PC-3 (cell line): ENCODE measurements around the gene ZMAT1. TPM values are rescaled to one million over a fixed set of nuclear protein-coding genes. Genes with fewer than 3 reads are reported as not detected.
"Not testable (repeated sequence)": the region's sequence is repeated elsewhere in the genome, so short reads cannot be mapped to it uniquely, and the experiment has no call there.

Experiments used
- ATAC-seq: fragments of 200-7000 bp; cut with Tn5 transposase; 2 replicates; pipeline ENCODE4 v1.9.1; 2020; ENCODE audit warnings: mild to moderate bottlenecking, moderate library complexity
- Bru-seq: library from RNA; stranded (reverse); fragments of 400-500 nt; gene quantifications from one replicate; lab custom pipeline; 2021; lab: Mats Ljungman, UMichigan
- BruChase-seq, 2 experiments: library from RNA; stranded (reverse); fragments of 400-500 nt; gene quantifications; one replicate each; lab custom pipeline; 2021; lab: Mats Ljungman, UMichigan
- BruUV-seq: library from RNA; stranded (reverse); fragments of 400-500 nt; replicated peaks from 2 replicates; lab custom pipeline; 2021; lab: Mats Ljungman, UMichigan
- CTCF ChIA-PET: fragments of 300-600 bp; sonication (Branson Sonifier 250); formaldehyde crosslinking; loops from one replicate; lab custom pipeline; 2022; ENCODE audit warnings: antibody characterized with exemption; lab: Charles Lee
- POLR2A ChIA-PET: fragments of 300-600 bp; sonication (Branson Sonifier 250); formaldehyde crosslinking; loops from one replicate; lab custom pipeline; 2022; ENCODE audit warnings: antibody characterized with exemption; ENCODE audit not compliant: unreplicated experiment; lab: Charles Lee
- DNase-seq: peaks from one replicate; pipeline ENCODE4 v3.0.0-alpha.2; 2015
- H2AFZ ChIP-seq: fragments of 300-600 bp; sonication (generic); 2 replicates; pipeline ENCODE4 v1.6.0; 2016; ENCODE audit warnings: antibody characterized with exemption, low read length
- H3F3A ChIP-seq: fragments of 300-600 bp; sonication (generic); one replicate; pipeline ENCODE4 v1.6.0; 2017; ENCODE audit warnings: antibody characterized with exemption, low read length, control low read depth, mild to moderate bottlenecking; ENCODE audit not compliant: unreplicated experiment
- H3K27ac ChIP-seq: fragments of 300-600 bp; sonication (generic); 2 replicates; pipeline ENCODE4 v1.5.1; 2016; ENCODE audit warnings: mild to moderate bottlenecking, low read length
- H3K27me3 ChIP-seq: fragments of 300-600 bp; sonication (generic); 2 replicates; pipeline ENCODE4 v1.6.1; 2016; ENCODE audit warnings: low read length, mixed read lengths
- H3K36me3 ChIP-seq: fragments of 300-600 bp; sonication (generic); 2 replicates; pipeline ENCODE4 v1.6.1; 2016; ENCODE audit warnings: low read depth, mixed run types, low read length, mixed read lengths
- H3K4me1 ChIP-seq: fragments of 300-600 bp; sonication (generic); 2 replicates; pipeline ENCODE4 v1.5.1; 2016; ENCODE audit warnings: low read length; ENCODE audit not compliant: insufficient read depth
- H3K4me2 ChIP-seq: fragments of 300-600 bp; sonication (generic); 2 replicates; pipeline ENCODE4 v1.6.0; 2016; ENCODE audit warnings: low read length
- H3K4me3 ChIP-seq: fragments of 300-600 bp; sonication (generic); 2 replicates; pipeline ENCODE4 v1.5.1; 2016; ENCODE audit warnings: mild to moderate bottlenecking, low read length, mixed read lengths
- H3K79me2 ChIP-seq: fragments of 300-600 bp; sonication (generic); 2 replicates; pipeline ENCODE4 v1.6.1; 2017; ENCODE audit warnings: low read length, mixed read lengths
- H3K9ac ChIP-seq: fragments of 300-600 bp; sonication (generic); 2 replicates; pipeline ENCODE4 v1.6.0; 2016; ENCODE audit warnings: mild to moderate bottlenecking, low read length
- H3K9me2 ChIP-seq: fragments of 300-600 bp; sonication (generic); replicated peaks from 2 replicates; pipeline ENCODE4 v1.6.1; 2016; ENCODE audit warnings: mixed run types, low read length, mixed read lengths
- H3K9me3 ChIP-seq: fragments of 300-600 bp; sonication (generic); 2 replicates; pipeline ENCODE4 v1.6.1; 2016; ENCODE audit warnings: low read length, mixed read lengths
- H4K20me1 ChIP-seq: fragments of 300-600 bp; sonication (generic); 2 replicates; pipeline ENCODE4 v1.6.1; 2016; ENCODE audit warnings: low read length, mixed read lengths
- CTCF ChIP-seq: fragments of 300-600 bp; sonication (generic); conservative IDR thresholded peaks from 2 replicates; pipeline ENCODE4 v1.5.1; 2017; ENCODE audit warnings: antibody characterized with exemption, low read depth, mild to moderate bottlenecking, low read length
- EZH2 ChIP-seq: fragments of 300-600 bp; sonication (generic); IDR thresholded peaks from one replicate; pipeline ENCODE4 v1.6.1; 2017; ENCODE audit warnings: antibody characterized with exemption, mild to moderate bottlenecking, low read length; ENCODE audit not compliant: unreplicated experiment
- EZH2phosphoT487 ChIP-seq: fragments of 300-600 bp; sonication (generic); IDR thresholded peaks from 2 replicates; pipeline ENCODE4 v1.6.1; 2018; ENCODE audit warnings: mild to moderate bottlenecking, antibody characterized with exemption, low read length, borderline replicate concordance
- intact Hi-C: fragments of 100-400 bp; cut with micrococcal nuclease; formaldehyde crosslinking; loops from 2 replicates; pipeline ENCODE4 v1.9.0; 2023
- long read RNA-seq: library from polyadenylated mRNA; unstranded; transcript quantifications from one replicate; pipeline ENCODE4 v2.0.0, GENCODE V29; 2021; ENCODE audit not compliant: unreplicated experiment
- total RNA-seq: library from RNA; depleted of rRNA; stranded (reverse); fragments of >200 nt; gene quantifications from 2 replicates; pipeline ENCODE4 v1.2.3, GENCODE V29; 2014; rRNA removed

ZMAT1 gene
- total RNA-seq (not detected in 2 replicates), Bru-seq, nascent RNA (percentile 17 among the genes with signal in this experiment), BruChase-seq, experiment 1, labeled RNA remaining after a 6-hour chase (percentile 12 among the genes with signal in this experiment), BruChase-seq, experiment 2, labeled RNA remaining after a 2-hour chase (percentile 16 among the genes with signal in this experiment)
- long read RNA-seq, partial matches to known transcripts = 0 of 1 reads
- long read RNA-seq, other reads (novel, unspliced or antisense) = 1 of 1 reads

- H3K4me1 ChIP-seq = no peaks in the 10 kb centered on the region
- no TSS peak for BruUV-seq
- H4K20me1 ChIP-seq = no peaks in the 10 kb centered on the region
- ChIA-PET CTCF (no interaction called here), POLR2A (no interaction called here)
- no peaks in the 10 kb centered on the region for H3K9me3 ChIP-seq
- ATAC-seq (peak; percentile 84), DNase-seq (peak; percentile 57)
- no peaks in the 10 kb centered on the region for H3K36me3 ChIP-seq
- no peak within 1 kb of the TSS for H3K27ac ChIP-seq
- no peak for TF ChIP-seq CTCF
- no peak for TF ChIP-seq EZH2
- no peak for TF ChIP-seq EZH2phosphoT487
- no peaks in the 10 kb centered on the region for H3K9me2 ChIP-seq
- H3K4me3 ChIP-seq = peak within 1 kb of the TSS; percentile 65
- intact Hi-C loops = no loop called here
- no peaks in the 10 kb centered on the region for H3K27me3 ChIP-seq
- H2AFZ ChIP-seq = peak within 1 kb of the TSS; percentile 81
- peak within 1 kb of the TSS; percentile 82 for H3K4me2 ChIP-seq
- H3K9ac ChIP-seq = no peak within 1 kb of the TSS
- H3F3A ChIP-seq = no peaks in the 10 kb centered on the region
- no peaks in the 10 kb centered on the region for H3K79me2 ChIP-seq
Measured at GRCh38 chrX:101931488-101932248, at the start of gene ZMAT1. ZMAT1 (minus strand) TSS chrX:101932027; CDS start chrX:101932008, 19 bp downstream.

- Histone ChIP-seq H3K4me1 (no peaks in the 10 kb centered on the region), H3F3A (no peaks in the 10 kb centered on the region), H3K4me3 (no peak overlapping the region), H3K9me2 (no peaks in the 10 kb centered on the region), H3K79me2 (no peaks in the 10 kb centered on the region), H3K27ac (no peak overlapping the region), H3K4me2 (no peak overlapping the region), H3K9ac (no peak overlapping the region), H3K36me3 (no peaks in the 10 kb centered on the region), H4K20me1 (no peaks in the 10 kb centered on the region), H3K9me3 (no peaks in the 10 kb centered on the region), H2AFZ (no peak overlapping the region), H3K27me3 (no peaks in the 10 kb centered on the region)
- intact Hi-C loops = no loop called here
- no TSS peak for BruUV-seq
- DNase-seq = no peak
- ChIA-PET POLR2A (no interaction called here), CTCF (no interaction called here)
- TF ChIP-seq EZH2phosphoT487 (no peak), EZH2 (no peak), CTCF (no peak)
- no peak for ATAC-seq
Measured at GRCh38 chrX:101977106-101977505, 45.3 kb upstream of the ZMAT1 start.

GRCh38 chrX:101973066-101973465 lies 41.2 kb upstream of the ZMAT1 start:
- Histone ChIP-seq H3K79me2 (no peaks in the 10 kb centered on the region), H4K20me1 (no peaks in the 10 kb centered on the region), H3K27me3 (no peaks in the 10 kb centered on the region), H3K27ac (no peak overlapping the region), H3K9me2 (no peaks in the 10 kb centered on the region), H3K36me3 (no peaks in the 10 kb centered on the region), H3F3A (no peaks in the 10 kb centered on the region), H2AFZ (no peak overlapping the region), H3K9me3 (no peaks in the 10 kb centered on the region), H3K4me1 (no peaks in the 10 kb centered on the region), H3K4me2 (no peak overlapping the region), H3K4me3 (no peak overlapping the region), H3K9ac (no peak overlapping the region)
- CTCF ChIA-PET = no interaction called here
- no peak for DNase-seq
- no TSS peak for BruUV-seq
- no peak for ATAC-seq
- intact Hi-C loops = no loop called here
- no peak for TF ChIP-seq CTCF
- no peak for TF ChIP-seq EZH2
- TF ChIP-seq EZH2phosphoT487 = no peak
- POLR2A ChIA-PET = no interaction called here

- H3K9me3 ChIP-seq, CTCF ChIA-PET, H4K20me1 ChIP-seq, H3K27me3 ChIP-seq, H3F3A ChIP-seq, H3K27ac ChIP-seq, BruUV-seq, H3K9ac ChIP-seq, ATAC-seq, H3K4me1 ChIP-seq, intact Hi-C loops, H3K4me2 ChIP-seq, H3K9me2 ChIP-seq, DNase-seq, POLR2A ChIA-PET, H3K79me2 ChIP-seq, H3K4me3 ChIP-seq, H3K36me3 ChIP-seq, H2AFZ ChIP-seq: not testable (repeated sequence)
Measured at GRCh38 chrX:101964923-101965539, 33.2 kb upstream of the ZMAT1 start.
